SW480 (cell line): ENCODE results near the gene SPARC.

ENCODE experiments used
- DNase-seq: peaks from one replicate; pipeline ENCODE4 v3.0.0-alpha.2; 2016; ENCODE audit warnings: low spot score

The SPARC gene

GRCh38 chr5:151678713-151679112, 8.0 kb downstream of the SPARC start:
- DNase-seq: no peak

GRCh38 chr5:151677776-151678545, 8.8 kb downstream of the SPARC start:
- no peak for DNase-seq

- no peak for DNase-seq
Measured at GRCh38 chr5:151676719-151677118, 10.0 kb downstream of the SPARC start.

- no peak for DNase-seq
Measured at GRCh38 chr5:151676314-151676712, 10.4 kb downstream of the SPARC start.

GRCh38 chr5:151675611-151676313, 11.0 kb downstream of the SPARC start:
- no peak for DNase-seq

- no peak for DNase-seq
Measured at GRCh38 chr5:151674626-151675610, 11.8 kb downstream of the SPARC start.

GRCh38 chr5:151673421-151673820, 13.3 kb downstream of the SPARC start:
- DNase-seq: no peak

- DNase-seq: no peak
Measured at GRCh38 chr5:151672516-151672915, 14.2 kb downstream of the SPARC start.

- DNase-seq: peak; percentile 62
Measured at GRCh38 chr5:151671950-151672349, 14.8 kb downstream of the SPARC start.

GRCh38 chr5:151670953-151671636, 15.6 kb downstream of the SPARC start:
- DNase-seq: peak; percentile 63

- DNase-seq: no peak
Measured at GRCh38 chr5:151670083-151670686, 16.5 kb downstream of the SPARC start.

GRCh38 chr5:151667083-151667482, 19.6 kb downstream of the SPARC start:
- DNase-seq: no peak

GRCh38 chr5:151665613-151666012, 21.1 kb downstream of the SPARC start:
- no peak for DNase-seq

GRCh38 chr5:151664694-151665585, 21.8 kb downstream of the SPARC start:
- no peak for DNase-seq

GRCh38 chr5:151663617-151664293, 23.0 kb downstream of the SPARC start:
- no peak for DNase-seq

GRCh38 chr5:151662805-151663204, 23.9 kb downstream of the SPARC start:
- no peak for DNase-seq

GRCh38 chr5:151661968-151662732, 24.6 kb downstream of the SPARC start:
- no peak for DNase-seq

GRCh38 chr5:151660616-151661495, 25.9 kb downstream of the SPARC start:
- no peak for DNase-seq
